Lower leg skin (tissue), 3 donors: Measurements from ENCODE around the gene VTI1A.

Source experiments
- POLR2A ChIP-seq, 2 donors: fragments of 450-650 bp; IDR thresholded peaks; one replicate each; pipeline ENCODE4 v1.6.1; 2016 to 2017; ENCODE audit warnings: antibody characterized with exemption in 2 of 2, mild to moderate bottlenecking in 1 of 2, moderate library complexity in 1 of 2
- TF ChIP-seq, protein P1 (sequence below), 3 donors: fragments of 450-650 bp; IDR thresholded peaks; one replicate each; pipeline ENCODE4 v1.5.1; 2016; ENCODE audit warnings: antibody characterized with exemption in 3 of 3, mild to moderate bottlenecking in 3 of 3, moderate library complexity in 2 of 3

DNA sequence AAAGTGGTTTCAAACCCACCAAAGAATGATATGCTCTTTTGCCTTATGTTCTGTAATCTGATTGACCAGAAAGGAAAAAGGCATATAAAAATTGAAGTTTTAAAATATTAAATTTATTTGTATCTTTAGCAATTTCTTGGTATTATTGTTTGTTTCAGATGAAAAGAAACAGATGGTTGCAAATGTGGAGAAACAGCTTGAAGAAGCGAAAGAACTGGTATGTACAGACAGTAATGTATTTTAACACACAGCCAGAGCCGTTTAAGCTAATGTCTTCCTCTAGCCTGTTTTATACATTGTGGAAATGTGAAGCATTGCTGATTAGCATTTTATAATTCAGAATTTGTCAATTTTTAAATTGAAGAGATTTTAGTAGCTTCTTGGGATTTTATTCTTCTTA is 13.4 kb downstream of the VTI1A start:
- TF ChIP-seq, protein P1, sequence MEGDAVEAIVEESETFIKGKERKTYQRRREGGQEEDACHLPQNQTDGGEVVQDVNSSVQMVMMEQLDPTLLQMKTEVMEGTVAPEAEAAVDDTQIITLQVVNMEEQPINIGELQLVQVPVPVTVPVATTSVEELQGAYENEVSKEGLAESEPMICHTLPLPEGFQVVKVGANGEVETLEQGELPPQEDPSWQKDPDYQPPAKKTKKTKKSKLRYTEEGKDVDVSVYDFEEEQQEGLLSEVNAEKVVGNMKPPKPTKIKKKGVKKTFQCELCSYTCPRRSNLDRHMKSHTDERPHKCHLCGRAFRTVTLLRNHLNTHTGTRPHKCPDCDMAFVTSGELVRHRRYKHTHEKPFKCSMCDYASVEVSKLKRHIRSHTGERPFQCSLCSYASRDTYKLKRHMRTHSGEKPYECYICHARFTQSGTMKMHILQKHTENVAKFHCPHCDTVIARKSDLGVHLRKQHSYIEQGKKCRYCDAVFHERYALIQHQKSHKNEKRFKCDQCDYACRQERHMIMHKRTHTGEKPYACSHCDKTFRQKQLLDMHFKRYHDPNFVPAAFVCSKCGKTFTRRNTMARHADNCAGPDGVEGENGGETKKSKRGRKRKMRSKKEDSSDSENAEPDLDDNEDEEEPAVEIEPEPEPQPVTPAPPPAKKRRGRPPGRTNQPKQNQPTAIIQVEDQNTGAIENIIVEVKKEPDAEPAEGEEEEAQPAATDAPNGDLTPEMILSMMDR (IDR thresholded peaks at IDR 0.05) = no peak
- no peak for TF ChIP-seq POLR2A (IDR thresholded peaks at IDR 0.05)
